HCT116 (cell line): ENCODE measurements around the gene CCL28. TPM values are rescaled to one million over a fixed set of nuclear protein-coding genes. Genes with fewer than 3 reads are reported as not detected.
"Not testable (repeated sequence)": the region's sequence is repeated elsewhere in the genome, so short reads cannot be mapped to it uniquely, and the experiment has no call there.

Source experiments
- ATAC-seq: fragments of 200-7000 bp; cut with Tn5 transposase; 2 replicates; pipeline ENCODE4 v1.9.1; 2020; ENCODE audit warnings: mild to moderate bottlenecking, moderate library complexity
- BruUV-seq: library from RNA; stranded (reverse); fragments of 400-500 nt; replicated peaks from 2 replicates; lab custom pipeline; 2021; lab: Mats Ljungman, UMichigan
- CTCF ChIA-PET: fragments of 300-600 bp; sonication (Branson Sonifier 250); formaldehyde crosslinking; loops from one replicate; lab custom pipeline; 2021; ENCODE audit warnings: antibody characterized with exemption; lab: Charles Lee
- POLR2A ChIA-PET: fragments of 300-600, 350-600 bp; sonication (Branson Sonifier 250); formaldehyde crosslinking; loops from one replicate; lab custom pipeline; 2021; ENCODE audit warnings: antibody characterized with exemption; lab: Charles Lee
- RAD21 ChIA-PET, 2 experiments: fragments of 300-600 bp; sonication (Branson Sonifier 250); formaldehyde crosslinking; loops; one replicate each; lab custom pipeline; 2023; ENCODE audit warnings: low total read pairs in 2 of 2; ENCODE audit not compliant: uncharacterized antibody in 2 of 2, unreplicated experiment in 2 of 2, low non-redundant PET in 1 of 2; lab: Charles Lee
- DNase-seq: peaks from one replicate; pipeline ENCODE4 v3.0.0-alpha.2; 2010; ENCODE audit warnings: low read depth, low spot score
- H2AFZ ChIP-seq: fragments of 200-600 bp; shearing (Covaris generic), sonication (generic); 2 replicates; pipeline ENCODE4 v1.6.1; 2017; ENCODE audit warnings: low read depth, mixed run types, mixed read lengths, antibody characterized with exemption, low read length; ENCODE audit not compliant: poor library complexity, severe bottlenecking
- H3K27ac ChIP-seq: 2 replicates; pipeline ENCODE4 v1.5.1; 2012; ENCODE audit warnings: low read depth, low read length
- H3K27me3 ChIP-seq: fragments of 200-600 bp; sonication (generic); 2 replicates; pipeline ENCODE4 v1.6.1; 2016; ENCODE audit warnings: mixed run types, low read length, mixed read lengths; ENCODE audit not compliant: insufficient read depth
- H3K36me3 ChIP-seq, 2 experiments: fragments of 200-500 bp in 1 of 2; fragments of 200-600 bp in 1 of 2; sonication (Bioruptor generic) in 1 of 2; sonication (generic) in 1 of 2; 2 replicates each; pipeline versions ENCODE4 v1.5.1 to v1.6.1; 2014 to 2016; ENCODE audit warnings: low read length in 2 of 2, inconsistent platforms in 1 of 2, mixed read lengths in 1 of 2, mixed run types in 1 of 2; ENCODE audit not compliant: insufficient read depth in 2 of 2, control insufficient read depth in 1 of 2
- H3K4me1 ChIP-seq, 2 experiments: fragments of 200-600 bp in 1 of 2; sonication (generic) in 1 of 2; 2 replicates each; pipeline versions ENCODE4 v1.5.1 to v1.6.1; 2012 to 2017; ENCODE audit warnings: low read length in 2 of 2, inconsistent platforms in 1 of 2, mild to moderate bottlenecking in 1 of 2, mixed read lengths in 1 of 2, mixed run types in 1 of 2, moderate library complexity in 1 of 2; ENCODE audit not compliant: insufficient read depth in 2 of 2, control insufficient read depth in 1 of 2
- H3K4me2 ChIP-seq: fragments of 200-600 bp; sonication (generic); 2 replicates; pipeline ENCODE4 v1.6.1; 2017; ENCODE audit warnings: mixed run types, low read length, mixed read lengths
- H3K4me3 ChIP-seq, 2 experiments: fragments of 200-600 bp in 1 of 2; sonication (generic) in 1 of 2; replicated peaks in 1 of 2; 2 replicates each; pipeline ENCODE4 v1.5.1; 2011 to 2016; ENCODE audit warnings: low read length in 2 of 2, control low read depth in 1 of 2, low read depth in 1 of 2, mild to moderate bottlenecking in 1 of 2, mixed read lengths in 1 of 2, mixed run types in 1 of 2
- H3K79me2 ChIP-seq: fragments of 200-600 bp; sonication (generic); 2 replicates; pipeline ENCODE4 v1.6.1; 2017; ENCODE audit warnings: mild to moderate bottlenecking, mixed run types, low read length, moderate library complexity, mixed read lengths; ENCODE audit not compliant: insufficient read depth
- H3K9ac ChIP-seq: fragments of 200-600 bp; sonication (generic); 2 replicates; pipeline ENCODE4 v1.6.1; 2016; ENCODE audit warnings: low read length, mixed read lengths
- H3K9me2 ChIP-seq: fragments of 200-600 bp; sonication (generic), shearing (Covaris generic); 2 replicates; pipeline ENCODE4 v1.6.1; 2017; ENCODE audit warnings: mixed run types, mild to moderate bottlenecking, moderate library complexity; ENCODE audit not compliant: insufficient read depth
- H3K9me3 ChIP-seq, 2 experiments: fragments of 200-500 bp in 1 of 2; fragments of 200-600 bp in 1 of 2; sonication (Bioruptor generic) in 1 of 2; sonication (generic) in 1 of 2; 2 replicates each; pipeline ENCODE4 v1.6.1; 2014 to 2017; ENCODE audit warnings: low read length in 2 of 2, mixed read lengths in 2 of 2, inconsistent platforms in 1 of 2, low read depth in 1 of 2, mild to moderate bottlenecking in 1 of 2, mixed run types in 1 of 2, moderate library complexity in 1 of 2; ENCODE audit not compliant: control insufficient read depth in 1 of 2, insufficient read depth in 1 of 2
- H4K20me1 ChIP-seq: fragments of 200-600 bp; sonication (generic), shearing (Covaris generic); 2 replicates; pipeline ENCODE4 v1.6.1; 2017; ENCODE audit warnings: mixed run types, mild to moderate bottlenecking, moderate library complexity; ENCODE audit not compliant: insufficient read depth
- ATF3 ChIP-seq: IDR thresholded peaks from 2 replicates; pipeline ENCODE4 v1.6.1; 2012
- CBX3 ChIP-seq: IDR thresholded peaks from 2 replicates; pipeline ENCODE4 v1.6.1; 2012; ENCODE audit warnings: low read depth
- CEBPB ChIP-seq: IDR thresholded peaks from 2 replicates; pipeline ENCODE4 v1.6.1; 2012; ENCODE audit warnings: low read depth
- ELF1 ChIP-seq: IDR thresholded peaks from 2 replicates; pipeline ENCODE4 v1.6.1; 2012; ENCODE audit warnings: low read depth, borderline replicate concordance
- POLR2AphosphoS5 ChIP-seq: IDR thresholded peaks from 2 replicates; pipeline ENCODE4 v1.6.1; 2011; ENCODE audit warnings: mild to moderate bottlenecking, low read depth, low read length, moderate library complexity
- RAD21 ChIP-seq: IDR thresholded peaks from 2 replicates; pipeline ENCODE4 v1.6.1; 2012; ENCODE audit warnings: low read depth, mild to moderate bottlenecking
- REST ChIP-seq: IDR thresholded peaks from 2 replicates; pipeline ENCODE4 v1.6.1; 2012; ENCODE audit warnings: low read depth
- SIN3A ChIP-seq: IDR thresholded peaks from 2 replicates; pipeline ENCODE4 v1.6.1; 2012; ENCODE audit warnings: low read depth
- SRF ChIP-seq: IDR thresholded peaks from 2 replicates; pipeline ENCODE4 v1.6.1; 2012; ENCODE audit warnings: low read depth
- TCF7L2 ChIP-seq: IDR thresholded peaks from 2 replicates; pipeline ENCODE4 v1.7.0; 2011; ENCODE audit warnings: borderline replicate concordance, inconsistent platforms; ENCODE audit not compliant: insufficient read depth, insufficient read length; ENCODE audit errors: extremely low read depth
- YY1 ChIP-seq: IDR thresholded peaks from 2 replicates; pipeline ENCODE4 v1.6.1; 2011; ENCODE audit warnings: low read length, low read depth, moderate library complexity, mild to moderate bottlenecking; ENCODE audit not compliant: insufficient replicate concordance; ENCODE audit errors: extremely low read depth
- ZNF274 ChIP-seq: fragments of 200-500 bp; sonication (Bioruptor generic); IDR thresholded peaks from 2 replicates; pipeline ENCODE4 v1.6.1; 2014; ENCODE audit warnings: mild to moderate bottlenecking, low read depth, low read length, inconsistent platforms
- intact Hi-C: fragments of 100-400 bp; cut with micrococcal nuclease; formaldehyde crosslinking; loops from 2 replicates; pipeline ENCODE4 v1.10.0; 2022
- total RNA-seq: library from RNA; stranded (reverse); gene quantifications from one replicate; pipeline ENCODE4 v1.2.1, GENCODE V29; 2021; ENCODE audit not compliant: unreplicated experiment

Gene CCL28
- total RNA-seq, 1 experiment from 2014 or later = 0.25 TPM

GRCh38 chr5:43441575-43441974 is 29.4 kb upstream of the CCL28 start:
- CTCF ChIA-PET, DNase-seq, H3K9ac ChIP-seq, H3K4me2 ChIP-seq, intact Hi-C loops, H3K27ac ChIP-seq, RAD21 ChIA-PET, ATAC-seq, H4K20me1 ChIP-seq, H3K4me1 ChIP-seq, H3K79me2 ChIP-seq, H2AFZ ChIP-seq, H3K9me2 ChIP-seq, BruUV-seq, H3K36me3 ChIP-seq, H3K27me3 ChIP-seq, H3K9me3 ChIP-seq, POLR2A ChIA-PET, H3K4me3 ChIP-seq: not testable (repeated sequence)

GRCh38 chr5:43437062-43437660 is 25.0 kb upstream of the CCL28 start:
- Histone ChIP-seq H4K20me1 (no peaks in the 10 kb centered on the region), H3K9ac (no peak overlapping the region), H3K4me3 (no peak overlapping the region)
- RAD21 ChIA-PET = no interaction called here
- TF ChIP-seq ZNF274 (no peak), YY1 (no peak), ELF1 (no peak), CEBPB (no peak), ATF3 (no peak), POLR2AphosphoS5 (no peak), SRF (no peak), RAD21 (no peak), CBX3 (no peak), REST (no peak), SIN3A (no peak), TCF7L2 (no peak)
- TF ChIP-seq, all 23 proteins: peak for 0
- BruUV-seq = no TSS peak
- ATAC-seq = no peak; the same call in 1 of the 2 replicates
- H3K4me2 ChIP-seq = no peak overlapping the region
- no peaks in the 10 kb centered on the region for H3K27me3 ChIP-seq
- no peak for DNase-seq
- H3K79me2 ChIP-seq = no peaks in the 10 kb centered on the region
- no peak overlapping the region for H3K27ac ChIP-seq
- intact Hi-C loops = no loop called here
- H3K9me3 ChIP-seq = no peaks in the 10 kb centered on the region
- ChIA-PET CTCF (no interaction called here), POLR2A (no interaction called here)
- peaks cover 5 to 7% of the 10 kb centered on the region in 2 experiments; a peak in 3 of 4 replicates for H3K4me1 ChIP-seq
- no peaks in the 10 kb centered on the region for H3K9me2 ChIP-seq
- no peaks in the 10 kb centered on the region for H3K36me3 ChIP-seq
- no peak overlapping the region for H2AFZ ChIP-seq
